ENCODE results near the gene SLC1A3.

SLC1A3 gene

GRCh38 chr5:36630201-36631145, 24.1 kb downstream of the SLC1A3 start:
- no peak for DNase-seq
- H3K27me3 Mint-ChIP-seq (ENCODE audit: low read depth, poor library complexity), result peaks cover 6% of the 10 kb centered on the region
- H3K9me3 Mint-ChIP-seq, result no peaks in the 10 kb centered on the region
- H3K27ac Mint-ChIP-seq, result no peak overlapping the region
- no peaks in the 10 kb centered on the region for H3K4me1 Mint-ChIP-seq
- H3K36me3 Mint-ChIP-seq (ENCODE audit: low read depth), result peaks cover 9% of the 10 kb centered on the region
- no peak overlapping the region for H3K4me3 Mint-ChIP-seq
- TF ChIP-seq, protein P1, sequence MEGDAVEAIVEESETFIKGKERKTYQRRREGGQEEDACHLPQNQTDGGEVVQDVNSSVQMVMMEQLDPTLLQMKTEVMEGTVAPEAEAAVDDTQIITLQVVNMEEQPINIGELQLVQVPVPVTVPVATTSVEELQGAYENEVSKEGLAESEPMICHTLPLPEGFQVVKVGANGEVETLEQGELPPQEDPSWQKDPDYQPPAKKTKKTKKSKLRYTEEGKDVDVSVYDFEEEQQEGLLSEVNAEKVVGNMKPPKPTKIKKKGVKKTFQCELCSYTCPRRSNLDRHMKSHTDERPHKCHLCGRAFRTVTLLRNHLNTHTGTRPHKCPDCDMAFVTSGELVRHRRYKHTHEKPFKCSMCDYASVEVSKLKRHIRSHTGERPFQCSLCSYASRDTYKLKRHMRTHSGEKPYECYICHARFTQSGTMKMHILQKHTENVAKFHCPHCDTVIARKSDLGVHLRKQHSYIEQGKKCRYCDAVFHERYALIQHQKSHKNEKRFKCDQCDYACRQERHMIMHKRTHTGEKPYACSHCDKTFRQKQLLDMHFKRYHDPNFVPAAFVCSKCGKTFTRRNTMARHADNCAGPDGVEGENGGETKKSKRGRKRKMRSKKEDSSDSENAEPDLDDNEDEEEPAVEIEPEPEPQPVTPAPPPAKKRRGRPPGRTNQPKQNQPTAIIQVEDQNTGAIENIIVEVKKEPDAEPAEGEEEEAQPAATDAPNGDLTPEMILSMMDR (IDR thresholded peaks at IDR 0.05), result no peak

DNA sequence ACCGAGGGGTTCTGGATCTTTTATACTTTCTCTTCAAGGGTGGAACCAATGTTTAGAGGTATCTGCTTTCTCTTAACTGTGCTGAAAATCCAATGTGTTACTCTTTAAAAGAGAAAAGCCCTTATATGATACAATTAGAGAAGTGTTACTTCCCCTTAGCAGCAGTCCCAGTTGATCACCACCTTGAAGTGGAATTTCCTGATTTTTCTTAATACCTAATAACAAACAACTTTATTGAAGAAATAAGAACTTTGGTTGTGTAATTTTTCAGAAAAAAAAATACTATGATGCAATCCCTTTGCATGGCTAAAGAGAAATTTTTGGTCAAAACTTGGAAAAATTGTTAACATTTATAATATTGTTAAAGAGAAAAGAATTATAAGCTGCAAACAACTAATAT, 24.7 kb downstream of the SLC1A3 start:
- DNase-seq, result no peak
- Mint-ChIP-seq H3K36me3 (ENCODE audit: low read depth) (peaks cover 15% of the 10 kb centered on the region), H3K9me3 (no peaks in the 10 kb centered on the region), H3K27ac (no peak overlapping the region), H3K4me3 (no peak overlapping the region), H3K4me1 (no peaks in the 10 kb centered on the region), H3K27me3 (ENCODE audit: low read depth, poor library complexity) (peaks cover 6% of the 10 kb centered on the region)
- TF ChIP-seq, protein P1 (IDR thresholded peaks at IDR 0.05), result no peak

GRCh38 chr5:36631620-36632362, 25.4 kb downstream of the SLC1A3 start:
- H3K4me3 Mint-ChIP-seq, result no peak overlapping the region
- H3K9me3 Mint-ChIP-seq, result no peaks in the 10 kb centered on the region
- peak overlapping the region; percentile 52 for H3K27ac Mint-ChIP-seq
- H3K27me3 Mint-ChIP-seq (ENCODE audit: low read depth, poor library complexity), result peaks cover 6% of the 10 kb centered on the region
- H3K36me3 Mint-ChIP-seq (ENCODE audit: low read depth), result peaks cover 15% of the 10 kb centered on the region
- no peaks in the 10 kb centered on the region for H3K4me1 Mint-ChIP-seq
- no peak for DNase-seq
- TF ChIP-seq, protein P1 (IDR thresholded peaks at IDR 0.05), result no peak

DNA sequence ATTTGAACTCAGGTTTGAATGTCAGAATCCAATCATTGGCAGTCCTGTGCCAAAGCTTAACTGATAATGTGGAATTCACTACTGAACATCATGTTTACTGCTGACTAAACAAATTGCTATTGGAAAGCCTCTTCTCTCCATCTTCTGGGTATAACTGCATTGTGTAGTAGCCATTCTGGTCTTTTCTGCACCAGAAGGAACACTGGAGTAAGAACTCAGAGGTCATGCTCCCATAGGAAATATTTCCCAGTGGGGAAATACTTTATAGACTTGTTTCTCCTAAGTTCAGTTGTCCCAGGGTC, 25.9 kb downstream of the SLC1A3 start:
- H3K4me3 Mint-ChIP-seq, result no peak overlapping the region
- no peaks in the 10 kb centered on the region for H3K4me1 Mint-ChIP-seq
- no peaks in the 10 kb centered on the region for H3K9me3 Mint-ChIP-seq
- no peak for DNase-seq
- TF ChIP-seq, protein P1 (IDR thresholded peaks at IDR 0.05), result no peak
- peaks cover 10% of the 10 kb centered on the region for H3K27me3 Mint-ChIP-seq (ENCODE audit: low read depth, poor library complexity)
- no peak overlapping the region for H3K27ac Mint-ChIP-seq
- H3K36me3 Mint-ChIP-seq (ENCODE audit: low read depth), result peaks cover 15% of the 10 kb centered on the region

GRCh38 chr5:36635721-36636390, 29.4 kb downstream of the SLC1A3 start:
- Mint-ChIP-seq H3K36me3 (ENCODE audit: low read depth) (peaks cover 15% of the 10 kb centered on the region), H3K27ac (peak overlapping the region; percentile 11), H3K4me1 (peaks cover 8% of the 10 kb centered on the region), H3K4me3 (no peak overlapping the region), H3K9me3 (no peaks in the 10 kb centered on the region), H3K27me3 (ENCODE audit: low read depth, poor library complexity) (peaks cover 3% of the 10 kb centered on the region)
- no peak for DNase-seq
- TF ChIP-seq, protein P1 (IDR thresholded peaks at IDR 0.05), result no peak

Measured in nephron progenitor cell (in vitro differentiated cells).